H1 (cell line): ENCODE data around the gene ARHGAP22. TPM values are rescaled to one million over a fixed set of nuclear protein-coding genes. Genes with fewer than 3 reads are reported as not detected.

Experiments
- CTCF ChIA-PET: fragments of 300-600 bp; sonication (Branson Sonifier 250); formaldehyde crosslinking; loops from one replicate; lab custom pipeline; 2021; ENCODE audit not compliant: partially characterized antibody; lab: Charles Lee
- POLR2A ChIA-PET: fragments of 300-600 bp; sonication (Branson Sonifier 250); formaldehyde crosslinking; loops from one replicate; lab custom pipeline; 2021; ENCODE audit warnings: inconsistent platforms; ENCODE audit not compliant: partially characterized antibody; lab: Charles Lee
- DNase-seq, 2 experiments: peaks; one replicate each; pipeline versions ENCODE4 v3.0.0 to v3.0.0-alpha.2; 2010 to 2022; ENCODE audit warnings: low spot score in 2 of 2, low read depth in 1 of 2, mixed read lengths in 1 of 2
- FAIRE-seq: peaks from 2 replicates; lab custom pipeline; 2011; peaks lifted over from hg19 to GRCh38; lab: Jason Lieb, UNC
- H2AFZ ChIP-seq: 2 replicates; pipeline ENCODE4 v1.8.1; 2012; ENCODE audit warnings: low read length, inconsistent platforms
- H2AK5ac ChIP-seq: 2 replicates; pipeline ENCODE4 v1.6.1; 2013; ENCODE audit warnings: low read depth, low read length
- H2BK120ac ChIP-seq: replicated peaks from 2 replicates; pipeline ENCODE3; 2013; ENCODE audit warnings: low read depth, low read length, inconsistent platforms
- H2BK12ac ChIP-seq: 2 replicates; pipeline ENCODE4 v1.6.1; 2013; ENCODE audit warnings: low read depth, low read length
- H2BK15ac ChIP-seq: 2 replicates; pipeline ENCODE4 v1.6.1; 2013; ENCODE audit warnings: low read length
- H2BK20ac ChIP-seq: 2 replicates; pipeline ENCODE4 v1.6.1; 2013; ENCODE audit warnings: low read length
- H2BK5ac ChIP-seq: 2 replicates; pipeline ENCODE4 v1.6.1; 2013; ENCODE audit warnings: low read depth, low read length
- H3K14ac ChIP-seq: 2 replicates; pipeline ENCODE4 v1.6.1; 2013; ENCODE audit warnings: inconsistent platforms; ENCODE audit not compliant: insufficient read length
- H3K18ac ChIP-seq: 2 replicates; pipeline ENCODE4 v1.6.1; 2013; ENCODE audit warnings: low read length; ENCODE audit errors: extremely low read depth
- H3K23ac ChIP-seq: 2 replicates; pipeline ENCODE4 v1.6.1; 2013; ENCODE audit warnings: inconsistent platforms; ENCODE audit not compliant: insufficient read length
- H3K23me2 ChIP-seq: 2 replicates; pipeline ENCODE4 v1.6.1; 2013; ENCODE audit warnings: low read depth, low read length
- H3K27ac ChIP-seq: 2 replicates; pipeline ENCODE4 v1.6.1; 2011; ENCODE audit warnings: low read depth, low read length, inconsistent platforms
- H3K27me3 ChIP-seq, 4 experiments: replicated peaks in 1 of 4; 1 replicate in 1 of 4; 2 replicates in 3 of 4; pipeline versions ENCODE4 v1.6.1 to v1.8.1; 2011 to 2013; ENCODE audit warnings: low read length in 3 of 4, mild to moderate bottlenecking in 3 of 4, inconsistent platforms in 2 of 4, mixed read lengths in 2 of 4, moderate library complexity in 1 of 4; ENCODE audit not compliant: control insufficient read depth in 3 of 4, insufficient read depth in 3 of 4; ENCODE audit errors: extremely low read depth in 1 of 4
- H3K36me3 ChIP-seq, 4 experiments: 2 replicates each; pipeline versions ENCODE4 v1.6.1 to v1.8.1; 2011 to 2013; ENCODE audit warnings: mild to moderate bottlenecking in 4 of 4, low read length in 3 of 4, moderate library complexity in 2 of 4, control low read depth in 1 of 4, inconsistent platforms in 1 of 4; ENCODE audit not compliant: insufficient read depth in 4 of 4, control insufficient read depth in 2 of 4
- H3K4ac ChIP-seq: replicated peaks from 2 replicates; pipeline ENCODE3; 2013; ENCODE audit warnings: low read length, low read depth, mixed read lengths, inconsistent platforms; ENCODE audit not compliant: insufficient read length
- H3K4me1 ChIP-seq, 4 experiments: replicated peaks in 1 of 4; 1 replicate in 1 of 4; 2 replicates in 3 of 4; pipeline versions ENCODE4 v1.6.1 to v1.8.1; 2011 to 2013; ENCODE audit warnings: low read length in 3 of 4, inconsistent platforms in 2 of 4, mixed read lengths in 1 of 4; ENCODE audit not compliant: insufficient read depth in 4 of 4, control insufficient read depth in 3 of 4
- H3K4me2 ChIP-seq, 2 experiments: 2 replicates each; pipeline versions ENCODE4 v1.6.1 to v1.8.1; 2011 to 2013; ENCODE audit warnings: low read depth in 2 of 2, low read length in 2 of 2, control low read depth in 1 of 2, inconsistent platforms in 1 of 2, mild to moderate bottlenecking in 1 of 2; ENCODE audit not compliant: insufficient read depth in 1 of 2
- H3K4me3 ChIP-seq, 4 experiments: fragments of 200-600, 300-600 bp in 1 of 4; sonication (generic), shearing (Covaris generic), sonication (Bioruptor Twin) in 1 of 4; 2 replicates each; pipeline versions ENCODE4 v1.5.1 to v1.8.1; 2011 to 2016; ENCODE audit warnings: low read length in 4 of 4, low read depth in 3 of 4, control low read depth in 2 of 4, inconsistent platforms in 2 of 4, mild to moderate bottlenecking in 2 of 4, mixed read lengths in 1 of 4, moderate library complexity in 1 of 4; ENCODE audit not compliant: insufficient read depth in 2 of 4; ENCODE audit errors: extremely low read depth in 1 of 4
- H3K56ac ChIP-seq: replicated peaks from 2 replicates; pipeline ENCODE3; 2013; ENCODE audit warnings: low read depth, mild to moderate bottlenecking, mixed read lengths, low read length, inconsistent platforms; ENCODE audit not compliant: insufficient read length
- H3K79me1 ChIP-seq: 2 replicates; pipeline ENCODE4 v1.6.1; 2013; ENCODE audit warnings: low read depth, low read length, control low read depth
- H3K79me2 ChIP-seq, 2 experiments: 2 replicates each; pipeline versions ENCODE4 v1.6.1 to v1.8.1; 2012 to 2013; ENCODE audit warnings: low read length in 2 of 2, mild to moderate bottlenecking in 2 of 2, inconsistent platforms in 1 of 2; ENCODE audit not compliant: insufficient read depth in 2 of 2, control insufficient read depth in 1 of 2
- H3K9ac ChIP-seq, 4 experiments: replicated peaks in 1 of 4; 1 replicate in 1 of 4; 2 replicates in 3 of 4; pipeline versions ENCODE4 v1.6.1 to v1.8.1; 2011 to 2013; ENCODE audit warnings: low read depth in 3 of 4, low read length in 3 of 4, control low read depth in 2 of 4, mild to moderate bottlenecking in 2 of 4, moderate library complexity in 2 of 4, inconsistent platforms in 1 of 4; ENCODE audit errors: extremely low read depth in 1 of 4
- H3K9me3 ChIP-seq, 2 experiments: 2 replicates each; pipeline versions ENCODE4 v1.6.1 to v1.8.1; 2012 to 2013; ENCODE audit warnings: mild to moderate bottlenecking in 2 of 2, moderate library complexity in 2 of 2, control low read depth in 1 of 2, inconsistent platforms in 1 of 2, low read depth in 1 of 2, low read length in 1 of 2, mixed read lengths in 1 of 2; ENCODE audit not compliant: insufficient read depth in 2 of 2
- H4K20me1 ChIP-seq, 2 experiments: replicated peaks in 1 of 2; 2 replicates each; pipeline versions ENCODE3 to v1.8.1; 2011 to 2013; ENCODE audit warnings: inconsistent platforms in 2 of 2, low read length in 2 of 2, mild to moderate bottlenecking in 1 of 2; ENCODE audit not compliant: insufficient read depth in 2 of 2, control insufficient read depth in 1 of 2
- H4K5ac ChIP-seq: 2 replicates; pipeline ENCODE4 v1.6.1; 2013; ENCODE audit warnings: low read length, low read depth, mixed read lengths, inconsistent platforms; ENCODE audit not compliant: insufficient read length
- H4K8ac ChIP-seq: 2 replicates; pipeline ENCODE4 v1.8.0; 2013; ENCODE audit warnings: mild to moderate bottlenecking, moderate library complexity, low read length, inconsistent platforms; ENCODE audit not compliant: insufficient read depth; ENCODE audit errors: extremely low read depth
- H4K91ac ChIP-seq: replicated peaks from 2 replicates; pipeline ENCODE3; 2013; ENCODE audit warnings: low read length, mixed read lengths, inconsistent platforms; ENCODE audit not compliant: insufficient read length
- BRCA1 ChIP-seq: IDR thresholded peaks from 2 replicates; pipeline ENCODE4 v1.6.1; 2012; ENCODE audit warnings: low read depth, low read length, improper control_type of control experiment
- CBX5 ChIP-seq: fragments of 300-800, 300-1000 bp; sonication (generic); IDR thresholded peaks from 2 replicates; pipeline ENCODE4 v1.7.1; 2016; ENCODE audit warnings: antibody characterized with exemption, low read length, low read depth
- CTBP2 ChIP-seq: IDR thresholded peaks from 2 replicates; pipeline ENCODE4 v1.7.0; 2011; ENCODE audit warnings: borderline replicate concordance, mild to moderate bottlenecking, moderate library complexity, mixed read lengths, low read length; ENCODE audit not compliant: insufficient read depth, insufficient read length
- FOSL1 ChIP-seq: IDR thresholded peaks from 2 replicates; pipeline ENCODE4 v1.6.1; 2011; ENCODE audit warnings: mild to moderate bottlenecking, low read depth, low read length, moderate library complexity; ENCODE audit not compliant: insufficient read depth
- GABPA ChIP-seq: IDR thresholded peaks from 2 replicates; pipeline ENCODE4 v1.6.1; 2011; ENCODE audit warnings: mild to moderate bottlenecking, low read length, moderate library complexity, borderline replicate concordance; ENCODE audit not compliant: insufficient read depth
- GTF2F1 ChIP-seq: IDR thresholded peaks from 2 replicates; pipeline ENCODE4 v1.6.1; 2012; ENCODE audit warnings: low read depth, low read length, improper control_type of control experiment, borderline replicate concordance
- KDM1A ChIP-seq: fragments of 200-600, 300-600 bp; sonication (generic); IDR thresholded peaks from 2 replicates; pipeline ENCODE4 v1.7.1; 2016; ENCODE audit warnings: mild to moderate bottlenecking, low read length, borderline replicate concordance
- NANOG ChIP-seq: IDR thresholded peaks from 2 replicates; pipeline ENCODE4 v1.6.1; 2011; ENCODE audit warnings: low read length, low read depth, mild to moderate bottlenecking, inconsistent platforms; ENCODE audit not compliant: insufficient read depth, poor library complexity, severe bottlenecking
- RAD21 ChIP-seq, 2 experiments: IDR thresholded peaks in 1 of 2; conservative IDR thresholded peaks in 1 of 2; 2 replicates each; pipeline ENCODE4 v1.6.1; 2011; ENCODE audit warnings: low read depth in 2 of 2, low read length in 2 of 2, improper control_type of control experiment in 1 of 2, inconsistent platforms in 1 of 2, mild to moderate bottlenecking in 1 of 2, moderate library complexity in 1 of 2
- RXRA ChIP-seq: IDR thresholded peaks from 2 replicates; pipeline ENCODE4 v1.6.1; 2011; ENCODE audit warnings: low read depth, mild to moderate bottlenecking, low read length, moderate library complexity; ENCODE audit not compliant: insufficient read depth
- SAP30 ChIP-seq: fragments of 300-600 bp; sonication (generic); IDR thresholded peaks from 2 replicates; pipeline ENCODE4 v1.7.1; 2012; ENCODE audit warnings: low read length, moderate library complexity, mild to moderate bottlenecking, inconsistent platforms; ENCODE audit not compliant: insufficient read depth, insufficient replicate concordance
- WGBS, 2 experiments: shearing (Covaris generic) in 1 of 2; methylation state at CpG; one replicate each; pipeline versions ENCODE4 v1.1.6 to v1.1.7; 2013 to 2015; ENCODE audit warnings: low lambda C conversion rate in 2 of 2, mixed read lengths in 2 of 2, inconsistent platforms in 1 of 2, low coverage in 1 of 2, missing lambda C conversion rate in 1 of 2; ENCODE audit not compliant: insufficient replicate concordance in 2 of 2, insufficient coverage in 1 of 2, insufficient read length in 1 of 2; ENCODE audit errors: extremely low coverage in 1 of 2, missing lambda C conversion rate in 1 of 2; 5-methylcytosine and 5-hydroxymethylcytosine counted together
- polyA plus RNA-seq, 7 experiments: library from polyadenylated mRNA; depleted of rRNA in 3 of 7; stranded (reverse) in 5 of 7; unstranded in 2 of 7; fragments of >200 nt in 5 of 7; fragments of 200-250 nt in 2 of 7; gene quantifications; 1 replicate in 5 of 7; 2 replicates in 1 of 7; 4 replicates in 1 of 7; pipeline versions ENCODE4 v1.2.1 to v1.2.3, GENCODE V29; 2011 to 2013; ENCODE audit warnings: missing spikeins in 2 of 7, mixed read lengths in 2 of 7
- total RNA-seq: library from RNA; stranded (reverse); fragmentation: NEBNext Ultra II Directional; extraction: Animal tissue kit (Norgen Biotek cat#: 25700); gene quantifications from 2 replicates; pipeline ENCODE4 v1.2.1, GENCODE V29; 2021

The ARHGAP22 gene
- total and polyA plus RNA-seq, 2 of the 8 experiments (the other 6 are each of a cell fraction or from before 2014, with no cell fraction given) = 3.6 to 11.2 TPM

DNA sequence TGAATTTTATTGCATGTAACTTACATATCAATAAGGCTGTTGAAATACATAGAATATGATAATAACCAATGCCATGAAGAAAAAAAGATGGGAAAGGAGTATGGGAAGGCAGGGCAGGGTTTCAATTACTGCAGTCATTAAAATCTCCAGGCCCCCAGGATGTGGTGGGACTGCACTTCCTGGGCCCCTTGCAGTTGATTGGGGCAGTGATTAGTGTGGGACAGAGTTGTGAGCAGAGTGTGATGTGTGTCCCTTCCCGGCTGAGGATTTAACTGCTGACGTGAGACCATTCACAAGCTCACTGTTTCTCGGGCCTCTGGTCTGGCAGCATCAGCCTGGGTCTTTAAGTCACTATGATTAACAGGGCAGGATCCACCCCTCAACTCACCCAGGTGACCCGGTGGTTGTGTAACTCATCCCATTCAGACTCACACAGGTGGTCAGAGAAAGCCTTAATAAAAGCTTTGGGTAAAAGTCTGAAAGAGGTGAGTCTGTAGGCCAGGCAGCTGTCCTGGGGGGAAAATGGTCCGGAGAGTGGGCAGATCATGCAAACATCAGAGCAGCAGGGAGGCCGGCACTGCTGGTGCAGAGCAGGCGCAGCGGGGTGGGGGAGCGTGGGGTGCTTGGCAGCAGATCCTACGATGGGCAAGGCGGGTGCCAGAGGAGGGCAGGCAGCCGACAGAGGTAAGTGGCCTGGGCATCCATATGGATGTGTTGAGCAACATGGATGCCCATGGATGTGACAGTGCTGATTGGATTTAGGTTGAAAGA is 43.5 kb upstream of the ARHGAP22 start:
- no peak overlapping the region for H3K23ac ChIP-seq
- no peaks in the 10 kb centered on the region for H4K20me1 ChIP-seq
- H3K27me3 ChIP-seq = no peaks in the 10 kb centered on the region
- H2BK12ac ChIP-seq = no peak overlapping the region
- H3K9me3 ChIP-seq = no peaks in the 10 kb centered on the region
- no peak overlapping the region for H2AFZ ChIP-seq
- H2AK5ac ChIP-seq = no peak overlapping the region
- H3K18ac ChIP-seq = no peak overlapping the region; the same call in 1 of the 2 replicates
- H4K8ac ChIP-seq = no peak overlapping the region; the same call in 1 of the 2 replicates
- H3K4ac ChIP-seq = no peak overlapping the region
- peak in 1 of 2 experiments; percentile 19 for DNase-seq
- H4K91ac ChIP-seq = no peak overlapping the region
- no peak overlapping the region for H4K5ac ChIP-seq
- H3K27ac ChIP-seq = no peak overlapping the region
- H3K56ac ChIP-seq = no peak overlapping the region
- no peaks in the 10 kb centered on the region for H3K79me1 ChIP-seq
- CTCF ChIA-PET = interaction anchor here (1.0 to 4.1 kb wide), 5 partner anchors 9 to 97 kb away, joined by 3 to 16 read pairs (median 4); no protein-coding TSS in a partner anchor
- H2BK5ac ChIP-seq = no peak overlapping the region
- H3K4me3 ChIP-seq = no peak overlapping the region
- H3K9ac ChIP-seq = no peak overlapping the region
- H3K36me3 ChIP-seq = no peaks in the 10 kb centered on the region
- H2BK20ac ChIP-seq = no peak overlapping the region
- no peak overlapping the region for H3K14ac ChIP-seq
- H3K4me2 ChIP-seq = no peak overlapping the region
- no peak overlapping the region for H2BK120ac ChIP-seq
- H3K79me2 ChIP-seq = no peaks in the 10 kb centered on the region
- H3K4me1 ChIP-seq = no peaks in the 10 kb centered on the region
- H3K23me2 ChIP-seq = no peaks in the 10 kb centered on the region; the same call in 1 of the 2 replicates
- POLR2A ChIA-PET = no interaction called here
- no peak overlapping the region for H2BK15ac ChIP-seq
- FAIRE-seq = no peak
- 87% methylated on average over 12 of the region's 12 CpGs; no CpG with 5 or more reads in 1 of the 2 experiments for WGBS, 2 experiments
- no peak for TF ChIP-seq CTBP2
- TF ChIP-seq GTF2F1 = no peak
- TF ChIP-seq GABPA = no peak
- no peak for TF ChIP-seq RXRA
- TF ChIP-seq SAP30 = no peak
- no peak for TF ChIP-seq CBX5
- TF ChIP-seq FOSL1 = no peak
- TF ChIP-seq BRCA1 = no peak
- TF ChIP-seq RAD21 (IDR thresholded peaks at IDR 0.05 in 1 of 2, conservative IDR thresholded peaks at IDR 0.05 in 1 of 2; ENCODE audit: low read depth in 2 of 2, low read length in 2 of 2) = no peak
- TF ChIP-seq NANOG = no peak
- TF ChIP-seq KDM1A = no peak
